GDM1 (cell line): ENCODE results near the gene GGA2.
"Not testable (repeated sequence)": the region's sequence is repeated elsewhere in the genome, so short reads cannot be mapped to it uniquely, and the experiment has no call there.

ENCODE experiments used
- DNase-seq: peaks from one replicate; lab custom pipeline; 2025; lab: John Stamatoyannopoulos, UW

The GGA2 gene

GRCh38 chr16:23504076-23504452 is 6.2 kb downstream of the GGA2 start:
- no peak for DNase-seq

GRCh38 chr16:23502466-23502865 is 7.8 kb downstream of the GGA2 start:
- no peak for DNase-seq

- no peak for DNase-seq
Measured at GRCh38 chr16:23501291-23501690, 9.0 kb downstream of the GGA2 start.

GRCh38 chr16:23500862-23501225 is 9.4 kb downstream of the GGA2 start:
- DNase-seq: no peak

GRCh38 chr16:23500212-23500861 is 10.0 kb downstream of the GGA2 start:
- DNase-seq: no peak

- no peak for DNase-seq
Measured at GRCh38 chr16:23499801-23500200, 10.5 kb downstream of the GGA2 start.

GRCh38 chr16:23498863-23499262 is 11.4 kb downstream of the GGA2 start:
- DNase-seq: no peak

GRCh38 chr16:23497543-23497868 is 12.8 kb downstream of the GGA2 start:
- no peak for DNase-seq

- DNase-seq: no peak
Measured at GRCh38 chr16:23496821-23497542, 13.3 kb downstream of the GGA2 start.

- DNase-seq: no peak
Measured at GRCh38 chr16:23495671-23496070, 14.6 kb downstream of the GGA2 start.

GRCh38 chr16:23494188-23494587 is 16.1 kb downstream of the GGA2 start:
- no peak for DNase-seq

- no peak for DNase-seq
Measured at GRCh38 chr16:23491490-23492391, 18.6 kb downstream of the GGA2 start.

- DNase-seq: no peak
Measured at GRCh38 chr16:23486480-23486879, 23.8 kb downstream of the GGA2 start.

- DNase-seq: no peak
Measured at GRCh38 chr16:23485841-23486240, 24.5 kb downstream of the GGA2 start.

GRCh38 chr16:23485257-23485614 is 25.1 kb downstream of the GGA2 start:
- DNase-seq: no peak

- no peak for DNase-seq
Measured at GRCh38 chr16:23484510-23485256, 25.6 kb downstream of the GGA2 start.

GRCh38 chr16:23483492-23483891 is 26.8 kb downstream of the GGA2 start:
- DNase-seq: not testable (repeated sequence)

- no peak for DNase-seq
Measured at GRCh38 chr16:23482778-23483177, 27.5 kb downstream of the GGA2 start.

GRCh38 chr16:23480257-23480656 is 30.0 kb downstream of the GGA2 start:
- DNase-seq: no peak

GRCh38 chr16:23479138-23479537 is 31.2 kb downstream of the GGA2 start:
- no peak for DNase-seq

- no peak for DNase-seq
Measured at GRCh38 chr16:23478566-23478965, 31.7 kb downstream of the GGA2 start.

- DNase-seq: no peak
Measured at GRCh38 chr16:23476289-23476688, 34.0 kb downstream of the GGA2 start.
